ENCODE results near the gene DACT1. TPM values are rescaled to one million over a fixed set of nuclear protein-coding genes. Genes with fewer than 3 reads are reported as not detected.

The DACT1 gene
- total RNA-seq, 4 donors from 2014 or later, result 10.1 to 34.6 (median 13.0) TPM

GRCh38 chr14:58667900-58668299 is 30.1 kb downstream of the DACT1 start:
- intact Hi-C loops (cut with DNase I), result no loop called here
- no peak for DNase-seq
- H3K36me3 ChIP-seq, result no peaks in the 10 kb centered on the region
- no peak for TF ChIP-seq POLR2A (IDR thresholded peaks at IDR 0.05)
- TF ChIP-seq CTCF (IDR thresholded peaks at IDR 0.05), result no peak
- no peaks in the 10 kb centered on the region for H3K9me3 ChIP-seq
- 48 to 49% methylated on average over 5 of the region's 5 CpGs for WGBS, 2 donors
- no peak overlapping the region for H3K4me3 ChIP-seq (replicated peaks in 1 of 3)
- H3K27ac ChIP-seq, result no peak overlapping the region
- H3K4me1 ChIP-seq, result peaks cover 0 to 6% of the 10 kb centered on the region in 2 donors
- no peaks in the 10 kb centered on the region for H3K27me3 ChIP-seq

GRCh38 chr14:58668848-58669480 is 31.2 kb downstream of the DACT1 start:
- TF ChIP-seq POLR2A (IDR thresholded peaks at IDR 0.05) (no peak), CTCF (IDR thresholded peaks at IDR 0.05) (no peak)
- intact Hi-C loops (cut with DNase I), result no loop called here
- no peaks in the 10 kb centered on the region for H3K36me3 ChIP-seq
- H3K4me3 ChIP-seq (replicated peaks in 1 of 3), result no peak overlapping the region
- no peaks in the 10 kb centered on the region for H3K4me1 ChIP-seq
- no peak overlapping the region for H3K27ac ChIP-seq
- H3K9me3 ChIP-seq, result no peaks in the 10 kb centered on the region
- no peak for DNase-seq
- 80 to 88% methylated on average over 5 of the region's 5 CpGs for WGBS, 2 donors
- no peaks in the 10 kb centered on the region for H3K27me3 ChIP-seq

- WGBS, 2 donors, result 86 to 91% methylated on average over 7 of the region's 7 CpGs
- TF ChIP-seq POLR2A (IDR thresholded peaks at IDR 0.05) (no peak), CTCF (IDR thresholded peaks at IDR 0.05) (no peak)
- intact Hi-C loops (cut with DNase I), result no loop called here
- DNase-seq, result no peak
- Histone ChIP-seq H3K4me1 (no peaks in the 10 kb centered on the region), H3K4me3 (replicated peaks in 1 of 3) (no peak overlapping the region), H3K36me3 (no peaks in the 10 kb centered on the region), H3K9me3 (no peaks in the 10 kb centered on the region), H3K27ac (no peak overlapping the region), H3K27me3 (no peaks in the 10 kb centered on the region)
Observed at GRCh38 chr14:58669556-58670200, 31.9 kb downstream of the DACT1 start.

- no peak overlapping the region for H3K4me3 ChIP-seq (replicated peaks in 1 of 3)
- H3K36me3 ChIP-seq, result no peaks in the 10 kb centered on the region
- no peaks in the 10 kb centered on the region for H3K4me1 ChIP-seq
- TF ChIP-seq POLR2A (IDR thresholded peaks at IDR 0.05) (no peak), CTCF (IDR thresholded peaks at IDR 0.05) (no peak)
- WGBS, 2 donors, result 37 to 98% methylated on average over 1 of the region's 1 CpG
- no peaks in the 10 kb centered on the region for H3K9me3 ChIP-seq
- no peak for DNase-seq
- intact Hi-C loops (cut with DNase I), result no loop called here
- H3K27me3 ChIP-seq, result no peaks in the 10 kb centered on the region
- no peak overlapping the region for H3K27ac ChIP-seq
Observed at GRCh38 chr14:58671024-58671423, 33.3 kb downstream of the DACT1 start.

- Histone ChIP-seq H3K27me3 (no peaks in the 10 kb centered on the region), H3K4me3 (replicated peaks in 1 of 3) (no peak overlapping the region), H3K36me3 (no peaks in the 10 kb centered on the region), H3K9me3 (no peaks in the 10 kb centered on the region), H3K4me1 (no peaks in the 10 kb centered on the region), H3K27ac (no peak overlapping the region)
- intact Hi-C loops (cut with DNase I), result no loop called here
- WGBS, 2 donors, result 61 to 76% methylated on average over 4 of the region's 4 CpGs
- TF ChIP-seq CTCF (IDR thresholded peaks at IDR 0.05) (no peak), POLR2A (IDR thresholded peaks at IDR 0.05) (no peak)
- DNase-seq, result no peak
Observed at GRCh38 chr14:58671436-58671835, 33.7 kb downstream of the DACT1 start.

Data from thyroid gland (tissue), 4 donors.